GM12878 (cell line): ENCODE measurements around the gene DDX20. TPM values are rescaled to one million over a fixed set of nuclear protein-coding genes. Genes with fewer than 3 reads are reported as not detected.

Source experiments
- ATAC-seq: fragments of 200-7000 bp; cut with Tn5 transposase; 3 replicates; pipeline ENCODE4 v1.9.1; 2020; ENCODE audit warnings: mild to moderate bottlenecking, moderate library complexity
- BruUV-seq: library from RNA; stranded (reverse); fragments of 400-500 nt; replicated peaks from 2 replicates; lab custom pipeline; 2021; lab: Mats Ljungman, UMichigan
- CTCF ChIA-PET: fragments of 300-600 bp; sonication (Branson Sonifier 250); formaldehyde crosslinking; extraction: SDS; loops from one replicate; lab custom pipeline; 2021; ENCODE audit warnings: inconsistent platforms; lab: Yijun Ruan, JAX
- POLR2A ChIA-PET: fragments of 350-600 bp; formaldehyde crosslinking; extraction: SDS; loops from one replicate; lab custom pipeline; 2021; ENCODE audit warnings: inconsistent platforms; lab: Charles Lee
- RAD21 ChIA-PET: fragments of 300-600 bp; sonication (Branson Sonifier 250); formaldehyde crosslinking; loops from one replicate; lab custom pipeline; 2023; ENCODE audit warnings: antibody characterized with exemption; ENCODE audit not compliant: unreplicated experiment; lab: Charles Lee
- SMC1A ChIA-PET: fragments of 300-600 bp; sonication (Branson Sonifier 250); formaldehyde crosslinking; loops from one replicate; lab custom pipeline; 2023; ENCODE audit not compliant: unreplicated experiment, uncharacterized antibody; lab: Charles Lee
- DNase-seq: peaks from one replicate; pipeline ENCODE4 v3.0.0-alpha.2; 2011; ENCODE audit warnings: low read depth, low spot score
- FAIRE-seq: peaks from 3 replicates; lab custom pipeline; 2011; peaks lifted over from hg19 to GRCh38; lab: Jason Lieb, UNC
- H2AFZ ChIP-seq: 2 replicates; pipeline ENCODE4 v1.6.0; 2011; ENCODE audit warnings: low read depth, low read length, control low read depth; ENCODE audit not compliant: control insufficient read depth
- H3K27ac ChIP-seq: 2 replicates; pipeline ENCODE4 v1.5.1; 2011; ENCODE audit warnings: control low read depth; ENCODE audit not compliant: control insufficient read depth, insufficient read depth
- H3K27me3 ChIP-seq, 2 experiments: replicated peaks in 1 of 2; 2 replicates each; pipeline versions ENCODE4 v1.6.0 to v1.6.1; 2011; ENCODE audit warnings: low read length in 1 of 2; ENCODE audit not compliant: control insufficient read depth in 2 of 2, insufficient read depth in 2 of 2
- H3K36me3 ChIP-seq, 2 experiments: 2 replicates each; pipeline ENCODE4 v1.5.1; 2011; ENCODE audit warnings: low read length in 1 of 2; ENCODE audit not compliant: control insufficient read depth in 2 of 2, insufficient read depth in 2 of 2
- H3K4me1 ChIP-seq: 2 replicates; pipeline ENCODE4 v1.6.1; 2011; ENCODE audit warnings: mild to moderate bottlenecking, low read length, moderate library complexity, mixed read lengths; ENCODE audit not compliant: control insufficient read depth, insufficient read depth
- H3K4me2 ChIP-seq: 2 replicates; pipeline ENCODE4 v1.6.0; 2011; ENCODE audit warnings: control low read depth; ENCODE audit not compliant: control insufficient read depth, insufficient read depth
- H3K4me3 ChIP-seq: fragments of 200-600 bp; sonication (generic); 2 replicates; pipeline ENCODE4 v1.5.1; 2016
- H3K79me2 ChIP-seq: 2 replicates; pipeline ENCODE4 v1.6.0; 2011; ENCODE audit warnings: low read length; ENCODE audit not compliant: control insufficient read depth, insufficient read depth
- H3K9ac ChIP-seq: 2 replicates; pipeline ENCODE4 v1.8.0; 2011; ENCODE audit warnings: low read length, control low read depth, mixed read lengths; ENCODE audit not compliant: control insufficient read depth, insufficient read depth
- H3K9me3 ChIP-seq: replicated peaks from 3 replicates; pipeline ENCODE4 v1.5.1; 2011; ENCODE audit warnings: mild to moderate bottlenecking, low read length; ENCODE audit not compliant: control insufficient read depth, insufficient read depth
- H4K20me1 ChIP-seq: 2 replicates; pipeline ENCODE4 v1.6.0; 2011; ENCODE audit not compliant: control insufficient read depth, insufficient read depth
- BCL3 ChIP-seq: IDR thresholded peaks from 2 replicates; pipeline ENCODE4 v1.6.1; 2011; ENCODE audit warnings: borderline replicate concordance, low read depth, mild to moderate bottlenecking, moderate library complexity, low read length; ENCODE audit not compliant: insufficient read depth, poor library complexity, severe bottlenecking
- BRCA1 ChIP-seq: IDR thresholded peaks from 2 replicates; pipeline ENCODE4 v1.6.1; 2011; ENCODE audit warnings: low read depth, low read length, improper control_type of control experiment
- FOS ChIP-seq: IDR thresholded peaks from 3 replicates; pipeline ENCODE4 v1.6.1; 2011; ENCODE audit warnings: borderline replicate concordance; ENCODE audit not compliant: insufficient read length; ENCODE audit errors: extremely low read depth
- JUND ChIP-seq: IDR thresholded peaks from 2 replicates; pipeline ENCODE4 v1.6.1; 2012; ENCODE audit warnings: low read depth, mild to moderate bottlenecking, low read length, improper control_type of control experiment, moderate library complexity
- KDM1A ChIP-seq: fragments of 200-600 bp; sonication (generic); IDR thresholded peaks from 2 replicates; pipeline ENCODE4 v1.6.1; 2016; ENCODE audit warnings: borderline replicate concordance
- MEF2B ChIP-seq: fragments of 450-650 bp; IDR thresholded peaks from 2 replicates; pipeline ENCODE4 v1.6.1; 2018; ENCODE audit warnings: mild to moderate bottlenecking, moderate library complexity; ENCODE audit not compliant: partially characterized antibody, poor library complexity, severe bottlenecking
- MLLT1 ChIP-seq: fragments of 450-650 bp; IDR thresholded peaks from 2 replicates; pipeline ENCODE4 v1.6.1; 2016; ENCODE audit warnings: mild to moderate bottlenecking
- NRF1 ChIP-seq: conservative IDR thresholded peaks from 2 replicates; pipeline ENCODE4 v1.6.1; 2011; ENCODE audit warnings: mild to moderate bottlenecking, low read depth, low read length, improper control_type of control experiment
- PBX3 ChIP-seq: IDR thresholded peaks from 2 replicates; pipeline ENCODE4 v1.6.1; 2011; ENCODE audit warnings: mild to moderate bottlenecking, low read depth, low read length, moderate library complexity; ENCODE audit not compliant: insufficient replicate concordance
- RB1 ChIP-seq: fragments of 450-650 bp; formaldehyde crosslinking; IDR thresholded peaks from 2 replicates; pipeline ENCODE4 v1.6.1; 2017; ENCODE audit warnings: mild to moderate bottlenecking, borderline replicate concordance
- SMAD1 ChIP-seq: fragments of 450-650 bp; IDR thresholded peaks from 2 replicates; pipeline ENCODE4 v1.6.1; 2018; ENCODE audit warnings: mild to moderate bottlenecking, low read depth; ENCODE audit not compliant: partially characterized antibody
- SMC3 ChIP-seq: IDR thresholded peaks from 2 replicates; pipeline ENCODE4 v1.6.1; 2011; ENCODE audit warnings: low read length, improper control_type of control experiment, borderline replicate concordance
- TCF7 ChIP-seq: IDR thresholded peaks from 2 replicates; pipeline ENCODE4 v1.6.1; 2014; ENCODE audit warnings: antibody characterized with exemption, borderline replicate concordance
- ZNF217 ChIP-seq: fragments of 450-650 bp; IDR thresholded peaks from 2 replicates; pipeline ENCODE4 v1.6.1; 2017; ENCODE audit warnings: antibody characterized with exemption, mild to moderate bottlenecking
- WGBS: methylation state at CpG from one replicate; pipeline ENCODE4 v1.1.6; 2016; ENCODE audit warnings: low lambda C conversion rate; ENCODE audit not compliant: insufficient replicate concordance, insufficient coverage; ENCODE audit errors: missing lambda C conversion rate; 5-methylcytosine and 5-hydroxymethylcytosine counted together
- in situ Hi-C: fragments of 300-500 bp; cut with MboI; formaldehyde crosslinking; loops from 9 replicates; pipeline ENCODE4 v1.14.3; 2018; ENCODE audit warnings: mixed read lengths
- intact Hi-C: fragments of 100-400 bp; cut with micrococcal nuclease; formaldehyde crosslinking; loops from one replicate; pipeline ENCODE4 v1.14.2; 2022; ENCODE audit not compliant: unreplicated experiment
- polyA plus RNA-seq, 11 experiments: library from polyadenylated mRNA; depleted of rRNA in 4 of 11; unstranded in 6 of 11; stranded (reverse) in 5 of 11; fragments of >200 nt; fragmentation: Nextera tagmentation in 4 of 11; fragmentation: Illumina TruSeq in 1 of 11; extraction: Ambion mirVana in 4 of 11; extraction: Trizol in 1 of 11; gene quantifications; 1 replicate in 1 of 11; 2 replicates in 10 of 11; pipeline versions ENCODE4 v1.2.1 to v1.2.3, GENCODE V29; 2011 to 2016; ENCODE audit warnings: inconsistent platforms in 2 of 11, missing spikeins in 2 of 11, low read depth in 1 of 11
- total RNA-seq, 4 experiments: library from RNA; depleted of rRNA in 3 of 4; stranded (reverse); fragments of >200 nt in 3 of 4; fragmentation: Illumina TruSeq in 1 of 4; extraction: Trizol in 1 of 4; gene quantifications; 2 replicates each; pipeline versions ENCODE4 v1.2.1 to v1.2.3, GENCODE V29; 2013 to 2021
- TF ChIP-seq, protein P1 (sequence below): fragments of 450-650 bp; formaldehyde crosslinking; IDR thresholded peaks from 2 replicates; pipeline ENCODE4 v1.4.0; 2020; ENCODE audit warnings: mild to moderate bottlenecking, moderate library complexity

The DDX20 gene
- total and polyA plus RNA-seq, 10 of the 15 experiments (the other 5 are each of a cell fraction or from before 2014, with no cell fraction given): 7.2 to 30.6 (median 25.1) TPM

GRCh38 chr1:111729946-111730681, 25.6 kb upstream of the DDX20 start:
- Histone ChIP-seq H3K4me3 (no peak overlapping the region), H3K79me2 (no peaks in the 10 kb centered on the region), H3K27me3 (no peaks in the 10 kb centered on the region), H3K9me3 (no peaks in the 10 kb centered on the region), H3K9ac (no peak overlapping the region), H2AFZ (no peak overlapping the region), H3K4me1 (no peaks in the 10 kb centered on the region), H3K4me2 (no peak overlapping the region), H3K36me3 (no peaks in the 10 kb centered on the region), H3K27ac (no peak overlapping the region), H4K20me1 (no peaks in the 10 kb centered on the region; the same call in 1 of the 2 replicates)
- DNase-seq (no peak), ATAC-seq (no peak), FAIRE-seq (no peak)
- in situ Hi-C loops (no loop called here), intact Hi-C loops (no loop called here)
- ChIA-PET CTCF (interaction anchor here (2.1 kb wide), 1 partner anchor 14 kb away, joined by 6 read pairs; no protein-coding TSS in a partner anchor), RAD21 (no interaction called here), SMC1A (no interaction called here), POLR2A (no interaction called here)
- WGBS: 74% methylated on average over 7 of the region's 7 CpGs
- BruUV-seq: no TSS peak
- TF ChIP-seq ZNF217 (no peak), RB1 (no peak), SMAD1 (no peak), FOS (no peak), MEF2B (no peak), BCL3 (no peak), BRCA1 (no peak), JUND (no peak), SMC3 (no peak), PBX3 (no peak), TCF7 (no peak), KDM1A (no peak), MLLT1 (no peak), NRF1 (no peak)
- TF ChIP-seq, protein P1, sequence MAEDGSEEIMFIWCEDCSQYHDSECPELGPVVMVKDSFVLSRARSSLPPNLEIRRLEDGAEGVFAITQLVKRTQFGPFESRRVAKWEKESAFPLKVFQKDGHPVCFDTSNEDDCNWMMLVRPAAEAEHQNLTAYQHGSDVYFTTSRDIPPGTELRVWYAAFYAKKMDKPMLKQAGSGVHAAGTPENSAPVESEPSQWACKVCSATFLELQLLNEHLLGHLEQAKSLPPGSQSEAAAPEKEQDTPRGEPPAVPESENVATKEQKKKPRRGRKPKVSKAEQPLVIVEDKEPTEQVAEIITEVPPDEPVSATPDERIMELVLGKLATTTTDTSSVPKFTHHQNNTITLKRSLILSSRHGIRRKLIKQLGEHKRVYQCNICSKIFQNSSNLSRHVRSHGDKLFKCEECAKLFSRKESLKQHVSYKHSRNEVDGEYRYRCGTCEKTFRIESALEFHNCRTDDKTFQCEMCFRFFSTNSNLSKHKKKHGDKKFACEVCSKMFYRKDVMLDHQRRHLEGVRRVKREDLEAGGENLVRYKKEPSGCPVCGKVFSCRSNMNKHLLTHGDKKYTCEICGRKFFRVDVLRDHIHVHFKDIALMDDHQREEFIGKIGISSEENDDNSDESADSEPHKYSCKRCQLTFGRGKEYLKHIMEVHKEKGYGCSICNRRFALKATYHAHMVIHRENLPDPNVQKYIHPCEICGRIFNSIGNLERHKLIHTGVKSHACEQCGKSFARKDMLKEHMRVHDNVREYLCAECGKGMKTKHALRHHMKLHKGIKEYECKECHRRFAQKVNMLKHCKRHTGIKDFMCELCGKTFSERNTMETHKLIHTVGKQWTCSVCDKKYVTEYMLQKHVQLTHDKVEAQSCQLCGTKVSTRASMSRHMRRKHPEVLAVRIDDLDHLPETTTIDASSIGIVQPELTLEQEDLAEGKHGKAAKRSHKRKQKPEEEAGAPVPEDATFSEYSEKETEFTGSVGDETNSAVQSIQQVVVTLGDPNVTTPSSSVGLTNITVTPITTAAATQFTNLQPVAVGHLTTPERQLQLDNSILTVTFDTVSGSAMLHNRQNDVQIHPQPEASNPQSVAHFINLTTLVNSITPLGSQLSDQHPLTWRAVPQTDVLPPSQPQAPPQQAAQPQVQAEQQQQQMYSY (CRISPR knock-in tag): no peak
